WTC11 (cell line): Measurements from ENCODE around the gene PTX4.

Experiments
- TP53 ChIP-seq: sonication (generic); formaldehyde crosslinking; IDR thresholded peaks from 2 replicates; pipeline ENCODE4 v1.8.1; 2023; ENCODE audit warnings: mild to moderate bottlenecking, missing genetic modification reagents
- TF ChIP-seq, protein P1 (sequence below): fragments of 200-600 bp; IDR thresholded peaks from 2 replicates; pipeline ENCODE4 v1.8.0; 2022; ENCODE audit warnings: antibody characterized with exemption

DNA sequence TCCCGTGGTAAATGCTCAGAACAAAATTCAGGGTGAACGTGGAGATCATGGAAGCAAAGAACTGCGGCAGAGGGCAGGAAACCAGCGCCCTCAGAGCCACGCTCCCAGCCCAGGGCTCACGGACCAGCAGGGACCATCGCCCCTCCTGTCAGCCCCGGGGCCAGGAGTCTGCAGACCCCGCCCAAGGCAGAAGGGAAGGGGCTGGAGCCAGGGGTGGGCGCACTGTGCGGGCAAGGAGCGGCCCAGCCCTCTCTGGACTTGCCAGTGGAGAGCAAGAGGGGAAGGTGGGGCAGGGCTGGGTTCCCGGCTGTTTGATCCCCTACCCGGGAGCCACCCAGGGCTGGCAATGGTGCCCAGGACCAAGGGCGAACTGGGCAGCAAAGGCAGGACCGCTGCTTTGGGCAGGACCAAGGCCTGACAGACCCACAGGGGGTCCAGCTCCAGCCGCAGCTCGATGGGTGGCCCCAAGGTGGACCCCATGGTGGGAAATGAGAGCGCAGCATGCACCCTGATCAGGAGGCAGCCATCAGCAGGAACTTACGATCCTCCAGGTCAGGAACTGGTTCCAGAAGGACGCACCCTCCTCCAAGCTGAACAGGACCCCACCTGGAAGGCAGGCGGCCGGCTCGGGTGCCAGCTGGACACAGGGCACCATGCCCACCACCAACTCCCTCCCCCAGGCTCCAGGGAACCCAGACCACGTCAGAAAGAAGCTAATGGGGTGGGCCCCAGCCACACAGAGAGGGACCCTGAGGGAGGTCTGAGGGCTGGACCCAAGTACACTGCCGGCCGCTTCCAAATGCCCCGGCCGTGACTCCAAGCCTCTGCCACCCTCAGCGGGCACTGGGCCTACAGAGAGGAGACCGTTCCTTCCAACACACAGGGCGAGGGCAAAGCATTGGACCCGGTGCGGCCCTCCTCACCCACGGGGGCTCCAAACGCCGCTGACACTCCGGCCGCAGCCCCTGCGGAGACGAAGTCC lies 33.3 kb downstream of the PTX4 start:
- TF ChIP-seq, protein P1, sequence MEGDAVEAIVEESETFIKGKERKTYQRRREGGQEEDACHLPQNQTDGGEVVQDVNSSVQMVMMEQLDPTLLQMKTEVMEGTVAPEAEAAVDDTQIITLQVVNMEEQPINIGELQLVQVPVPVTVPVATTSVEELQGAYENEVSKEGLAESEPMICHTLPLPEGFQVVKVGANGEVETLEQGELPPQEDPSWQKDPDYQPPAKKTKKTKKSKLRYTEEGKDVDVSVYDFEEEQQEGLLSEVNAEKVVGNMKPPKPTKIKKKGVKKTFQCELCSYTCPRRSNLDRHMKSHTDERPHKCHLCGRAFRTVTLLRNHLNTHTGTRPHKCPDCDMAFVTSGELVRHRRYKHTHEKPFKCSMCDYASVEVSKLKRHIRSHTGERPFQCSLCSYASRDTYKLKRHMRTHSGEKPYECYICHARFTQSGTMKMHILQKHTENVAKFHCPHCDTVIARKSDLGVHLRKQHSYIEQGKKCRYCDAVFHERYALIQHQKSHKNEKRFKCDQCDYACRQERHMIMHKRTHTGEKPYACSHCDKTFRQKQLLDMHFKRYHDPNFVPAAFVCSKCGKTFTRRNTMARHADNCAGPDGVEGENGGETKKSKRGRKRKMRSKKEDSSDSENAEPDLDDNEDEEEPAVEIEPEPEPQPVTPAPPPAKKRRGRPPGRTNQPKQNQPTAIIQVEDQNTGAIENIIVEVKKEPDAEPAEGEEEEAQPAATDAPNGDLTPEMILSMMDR, result no peak
- TF ChIP-seq TP53, result no peak
